HG03457 (cell line): ENCODE data around the gene CNOT4.
"Not testable (repeated sequence)": the region's sequence is repeated elsewhere in the genome, so short reads cannot be mapped to it uniquely, and the experiment has no call there.

Experiments
- ATAC-seq: cut with Tn5 transposase; IDR thresholded peaks from one replicate; pipeline ENCODE4 v1.9.1; 2021; ENCODE audit warnings: moderate number of reproducible peaks; ENCODE audit not compliant: unreplicated experiment

CNOT4 gene

DNA sequence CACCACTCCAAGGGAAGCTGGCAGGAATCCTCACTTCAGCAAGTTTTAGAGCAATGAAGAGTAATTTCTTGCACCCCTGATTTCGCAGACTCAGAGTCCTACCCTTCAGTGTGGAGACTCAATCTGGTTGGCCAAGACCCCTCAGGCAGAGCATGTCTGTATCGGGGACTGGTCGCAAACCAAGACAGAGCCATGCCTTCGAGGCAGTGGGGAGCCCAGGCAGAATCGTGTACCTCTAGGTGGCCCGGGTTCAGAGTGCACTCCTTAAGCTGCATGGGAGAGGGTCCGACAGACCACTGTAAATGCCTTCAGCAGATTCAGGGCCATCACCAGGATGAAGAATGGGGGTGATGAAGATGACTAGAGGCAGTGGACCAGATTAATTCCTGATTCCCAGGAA is 181.4 kb downstream of the CNOT4 start:
- ATAC-seq, result no peak

GRCh38 chr7:135328053-135328452 is 181.8 kb downstream of the CNOT4 start:
- no peak for ATAC-seq

GRCh38 chr7:135327458-135327857 is 182.4 kb downstream of the CNOT4 start:
- ATAC-seq, result no peak

- ATAC-seq, result no peak
Measured at GRCh38 chr7:135326636-135327280, 183.1 kb downstream of the CNOT4 start.

- ATAC-seq, result no peak
Measured at GRCh38 chr7:135322571-135323340, 187.1 kb downstream of the CNOT4 start.

DNA sequence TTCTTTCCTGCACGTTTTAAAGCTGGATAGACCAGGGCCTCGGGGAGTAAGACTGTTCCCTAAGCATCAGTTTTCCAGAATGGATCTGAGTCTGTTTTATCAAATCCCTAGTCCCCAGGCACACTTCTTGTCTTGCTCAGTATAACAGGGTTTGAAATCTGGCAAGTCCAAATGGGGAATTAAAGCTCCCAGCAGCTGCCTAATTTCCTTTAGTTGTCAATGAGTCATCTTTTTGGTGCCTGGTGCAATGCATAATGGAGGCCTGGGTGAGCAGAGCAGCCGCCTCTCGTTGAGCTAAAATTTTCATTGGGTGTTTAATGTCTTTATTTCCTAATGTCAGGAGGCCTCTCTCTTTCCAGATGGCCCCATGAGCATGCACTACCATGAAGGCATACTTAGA is 188.3 kb downstream of the CNOT4 start:
- no peak for ATAC-seq

DNA sequence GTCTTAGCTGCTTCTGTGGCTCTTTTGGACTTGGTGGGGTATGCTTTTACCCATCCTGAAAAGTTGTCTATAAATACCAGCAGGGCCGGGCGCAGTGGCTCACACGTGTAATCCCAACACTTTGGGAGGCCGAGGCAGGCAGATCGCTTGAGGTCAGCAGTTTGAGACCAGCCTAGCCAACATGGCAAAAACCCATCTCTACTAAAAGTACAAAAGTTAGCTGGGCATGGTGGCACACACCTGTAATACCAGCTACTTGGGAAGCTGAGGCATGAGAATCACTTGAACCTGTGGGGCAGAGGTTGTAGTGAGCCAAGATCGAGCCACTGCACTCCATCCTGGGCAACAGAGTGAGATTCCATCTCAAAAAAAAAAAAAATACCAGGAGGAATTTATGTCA is 188.9 kb downstream of the CNOT4 start:
- ATAC-seq, result not testable (repeated sequence)

DNA sequence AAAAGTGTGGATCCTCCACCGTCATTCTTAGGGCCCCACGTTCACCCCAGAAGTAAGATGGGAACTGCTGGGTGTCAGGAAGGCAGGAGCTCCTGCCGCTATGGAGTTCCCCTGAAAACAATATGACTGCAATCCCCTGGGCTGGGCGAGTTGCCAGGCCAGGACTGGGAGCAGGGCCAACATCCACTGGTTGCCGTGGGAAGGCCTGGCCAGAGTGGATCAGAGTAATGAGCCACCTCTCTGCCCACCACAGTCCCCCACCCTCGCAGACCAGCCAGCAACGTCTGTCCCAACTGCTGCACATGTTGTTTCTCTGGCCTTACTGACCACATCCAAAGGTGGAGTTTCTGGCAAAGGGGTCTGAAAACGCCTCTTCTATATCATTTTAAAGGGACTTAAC is 189.6 kb downstream of the CNOT4 start:
- ATAC-seq, result no peak

DNA sequence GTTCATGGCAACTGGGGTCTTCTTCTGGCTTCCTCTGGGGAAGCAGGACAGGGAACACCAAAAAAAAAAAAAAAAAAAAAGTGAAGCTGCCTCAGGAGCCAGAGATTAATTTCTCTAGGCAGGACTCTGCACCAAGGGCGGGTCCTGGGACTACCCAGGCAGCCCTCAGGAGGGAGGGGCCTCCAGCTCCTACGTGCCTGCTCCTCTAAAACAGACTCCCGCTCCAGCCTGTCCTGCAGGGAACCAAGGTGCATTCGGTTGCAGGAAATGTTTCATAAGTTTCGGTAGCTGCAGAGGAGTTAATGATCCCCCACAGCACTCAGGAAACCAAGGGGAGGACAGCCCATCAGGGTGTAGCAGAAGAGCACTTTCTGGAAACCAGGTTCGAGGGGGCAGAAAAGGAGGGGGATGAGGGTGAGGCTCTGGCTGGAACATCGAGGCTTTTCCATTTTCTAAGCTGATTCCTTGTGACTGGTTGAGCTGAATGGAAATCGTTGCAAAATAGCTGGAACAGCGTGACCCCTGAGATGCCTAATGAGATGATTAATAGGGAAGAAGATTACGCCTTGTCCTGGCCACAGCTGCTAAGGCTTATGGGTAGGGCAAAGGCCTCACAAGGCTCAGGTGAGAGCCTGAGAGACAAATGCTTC is 192.1 kb downstream of the CNOT4 start:
- no peak for ATAC-seq

- ATAC-seq, result no peak
Measured at GRCh38 chr7:135316648-135317313, 193.1 kb downstream of the CNOT4 start.

DNA sequence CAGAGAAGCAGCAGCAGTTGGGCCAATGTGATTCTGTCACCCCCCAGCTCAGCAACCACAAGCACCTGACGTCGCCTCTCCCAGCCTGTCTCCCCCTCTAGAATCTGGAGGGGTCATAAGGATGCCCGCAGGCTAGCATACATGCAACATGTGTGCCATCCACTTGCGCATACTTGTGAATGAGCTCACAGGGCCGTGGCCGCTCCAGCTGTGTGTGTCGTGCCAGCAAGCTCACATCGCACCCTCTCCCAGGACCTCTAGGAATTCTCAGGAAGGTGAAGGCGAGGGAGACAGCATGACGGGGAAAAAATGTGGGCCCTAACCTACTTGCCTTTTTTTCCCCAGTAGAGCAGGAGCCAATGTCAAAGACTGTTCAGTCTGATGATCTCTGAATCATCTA is 195.9 kb downstream of the CNOT4 start:
- ATAC-seq, result no peak
